KOPT-K1 (cell line): ENCODE results near the gene PLXNA1.

ENCODE experiments used
- H3K27ac ChIP-seq: fragments of 200-600 bp; sonication (generic); 2 replicates; pipeline ENCODE4 v1.5.1; 2016; ENCODE audit warnings: antibody characterized with exemption, mild to moderate bottlenecking, low read depth, low read length; ENCODE audit not compliant: poor library complexity, severe bottlenecking
- H3K36me3 ChIP-seq: fragments of 200-600 bp; sonication (generic); 2 replicates; pipeline ENCODE4 v1.5.1; 2017; ENCODE audit warnings: antibody characterized with exemption, mild to moderate bottlenecking, low read length, moderate library complexity; ENCODE audit not compliant: insufficient read depth
- H3K9me3 ChIP-seq: fragments of 200-600 bp; sonication (generic); 2 replicates; pipeline ENCODE4 v1.5.1; 2017; ENCODE audit warnings: antibody characterized with exemption, low read length, mild to moderate bottlenecking; ENCODE audit not compliant: insufficient read depth, poor library complexity, severe bottlenecking

PLXNA1 gene

DNA sequence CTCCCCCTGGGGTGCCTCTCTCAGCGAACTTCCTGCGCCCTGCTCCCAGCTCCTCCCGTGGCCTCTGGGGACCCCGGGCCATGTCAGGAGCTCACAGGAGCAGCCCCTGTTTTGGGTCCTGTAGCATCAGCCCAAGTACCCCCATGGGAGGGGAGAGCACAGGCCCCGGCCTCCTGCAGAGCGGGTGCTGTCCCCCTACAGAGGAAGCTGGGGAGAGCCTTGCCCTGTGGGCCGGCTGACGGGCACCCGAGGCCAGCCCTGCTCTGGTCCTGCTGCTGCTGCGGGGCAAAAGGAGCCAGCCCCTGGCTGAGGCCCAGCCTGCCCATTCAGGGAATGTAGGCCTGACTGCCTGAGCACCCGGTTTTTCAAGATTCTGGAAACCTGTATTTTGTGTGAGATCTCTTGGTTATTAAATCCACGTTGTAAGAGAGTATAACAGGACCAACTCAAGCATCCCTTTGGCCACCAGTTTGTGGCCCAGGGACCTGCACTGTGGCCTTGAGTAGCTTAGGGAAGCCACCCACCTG, 12.4 kb downstream of the PLXNA1 start:
- no peak overlapping the region for H3K27ac ChIP-seq
- peaks cover 7% of the 10 kb centered on the region; the same call in 1 of the 2 replicates for H3K36me3 ChIP-seq
- no peaks in the 10 kb centered on the region for H3K9me3 ChIP-seq

- no peak overlapping the region for H3K27ac ChIP-seq
- no peaks in the 10 kb centered on the region; the same call in 1 of the 2 replicates for H3K36me3 ChIP-seq
- no peaks in the 10 kb centered on the region for H3K9me3 ChIP-seq
Observed at GRCh38 chr3:126995926-126996512, 13.1 kb downstream of the PLXNA1 start.

DNA sequence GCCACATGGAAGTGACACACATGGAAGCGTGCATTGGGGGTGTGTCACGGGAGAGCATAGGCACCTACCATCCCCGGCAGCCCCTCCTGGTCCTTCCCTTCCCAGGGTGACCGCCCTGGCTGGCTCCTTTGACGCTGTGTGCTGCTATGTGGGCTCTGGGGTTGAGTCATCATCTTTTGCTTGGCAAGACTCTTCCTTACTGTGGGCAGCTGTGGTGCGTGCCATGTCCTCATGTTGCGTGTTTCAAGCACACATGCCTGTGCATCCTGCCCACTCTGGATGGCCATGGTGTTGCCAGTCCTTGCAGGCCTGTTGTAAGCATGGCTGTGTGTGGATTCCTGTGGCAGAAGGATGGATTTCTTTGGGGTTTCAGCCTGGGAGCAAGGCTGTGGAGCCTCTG, 14.0 kb downstream of the PLXNA1 start:
- H3K36me3 ChIP-seq, result no peaks in the 10 kb centered on the region; the same call in 1 of the 2 replicates
- H3K9me3 ChIP-seq, result no peaks in the 10 kb centered on the region
- H3K27ac ChIP-seq, result no peak overlapping the region

DNA sequence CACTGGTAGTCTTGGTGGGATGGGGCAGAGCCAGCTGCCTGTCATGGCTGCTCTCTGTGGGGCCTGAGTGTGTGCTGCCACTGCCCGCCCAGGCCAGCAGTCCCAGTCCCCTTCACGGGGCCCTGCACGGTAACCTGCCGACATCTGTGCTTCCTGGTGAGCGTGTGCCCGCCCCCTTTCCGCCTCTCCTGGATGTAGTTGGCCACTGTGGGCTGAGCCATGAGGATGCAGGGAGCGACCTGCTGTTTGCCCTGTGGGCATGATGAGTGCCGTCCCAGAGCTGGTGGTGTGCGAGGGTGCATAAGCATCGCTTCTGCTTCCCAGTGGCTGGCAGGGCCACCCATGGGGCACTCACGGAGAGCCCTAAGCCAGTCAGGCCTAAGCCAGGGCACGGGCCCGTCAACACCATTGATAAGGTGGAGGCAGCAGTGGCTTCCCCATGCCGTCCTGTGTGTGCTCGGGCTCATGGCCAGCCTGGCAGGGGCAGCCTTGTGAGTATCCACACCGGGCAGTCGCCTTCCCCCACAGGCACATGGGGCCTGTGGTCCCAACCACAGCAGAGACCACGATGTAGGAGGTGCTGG, 14.6 kb downstream of the PLXNA1 start:
- Histone ChIP-seq H3K27ac (no peak overlapping the region), H3K36me3 (no peaks in the 10 kb centered on the region; the same call in 1 of the 2 replicates), H3K9me3 (no peaks in the 10 kb centered on the region)

DNA sequence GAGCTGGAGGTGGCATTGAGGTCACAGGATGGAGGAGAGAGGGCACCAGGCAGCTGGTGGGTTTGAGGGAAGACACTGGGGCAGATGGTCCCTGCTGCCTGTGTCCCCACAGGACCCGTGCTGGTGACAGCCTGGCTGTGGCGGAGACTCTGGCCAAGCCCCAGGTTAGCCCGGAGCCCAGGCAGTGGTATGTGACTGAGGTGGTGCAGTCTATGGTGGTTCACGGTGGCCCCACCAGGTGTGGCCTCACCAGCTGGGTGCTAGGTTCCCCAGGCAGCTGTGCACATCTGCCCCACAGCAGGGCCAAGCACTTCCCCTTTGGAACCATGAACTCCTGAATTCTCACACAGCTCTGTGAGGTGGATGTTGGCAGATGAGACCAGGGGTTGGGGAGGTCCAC, 15.4 kb downstream of the PLXNA1 start:
- Histone ChIP-seq H3K9me3 (no peaks in the 10 kb centered on the region), H3K36me3 (no peaks in the 10 kb centered on the region; the same call in 1 of the 2 replicates), H3K27ac (no peak overlapping the region)

DNA sequence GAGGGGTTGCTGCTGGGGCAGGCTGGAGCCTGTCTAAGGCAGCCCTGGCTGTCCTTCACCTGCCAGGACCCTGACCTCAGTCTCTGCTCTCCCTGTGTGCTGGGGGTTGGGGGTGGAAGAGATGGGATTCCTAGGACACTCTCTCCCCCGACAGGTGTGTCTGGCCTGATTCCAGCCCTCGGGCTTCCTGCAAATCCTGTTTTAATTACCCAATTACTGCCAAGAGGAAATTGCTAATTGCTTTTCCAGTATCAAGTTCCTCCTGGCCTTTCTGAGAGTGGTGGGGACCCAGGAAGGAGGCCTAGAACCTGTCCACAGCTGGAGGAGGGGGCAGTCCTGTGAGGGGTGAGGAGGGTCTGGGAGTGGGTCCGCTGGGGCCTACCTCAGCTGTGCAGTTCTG, 15.8 kb downstream of the PLXNA1 start:
- H3K27ac ChIP-seq, result no peak overlapping the region
- no peaks in the 10 kb centered on the region; the same call in 1 of the 2 replicates for H3K36me3 ChIP-seq

GRCh38 chr3:126999383-126999782, 16.5 kb downstream of the PLXNA1 start:
- no peaks in the 10 kb centered on the region for H3K9me3 ChIP-seq
- H3K36me3 ChIP-seq, result no peaks in the 10 kb centered on the region
- no peak overlapping the region for H3K27ac ChIP-seq

More for the DNA sequence above, 15.8 kb downstream of the PLXNA1 start:
- no peaks in the 10 kb centered on the region for H3K9me3 ChIP-seq

DNA sequence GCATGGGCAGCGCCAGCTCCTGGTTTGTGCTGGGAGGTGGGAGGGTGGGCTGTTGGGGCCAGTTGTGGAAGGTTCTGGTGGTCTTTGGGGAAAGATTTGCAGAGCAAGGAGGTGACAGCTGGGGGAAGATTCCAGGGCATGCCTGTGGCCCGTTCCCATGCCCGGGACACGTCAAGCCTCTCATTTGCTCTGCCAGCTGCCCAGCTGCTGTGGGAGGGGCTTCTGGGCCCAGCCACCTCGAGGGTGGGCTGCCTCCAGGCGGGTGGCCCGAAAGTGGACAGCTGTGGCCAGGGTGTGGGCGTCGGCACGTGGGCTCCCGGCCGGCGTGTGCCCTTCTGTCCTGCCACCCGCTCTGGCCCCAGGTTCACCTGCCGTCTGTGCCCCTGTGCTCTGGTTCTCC, 17.2 kb downstream of the PLXNA1 start:
- Histone ChIP-seq H3K27ac (no peak overlapping the region), H3K36me3 (no peaks in the 10 kb centered on the region), H3K9me3 (no peaks in the 10 kb centered on the region)

DNA sequence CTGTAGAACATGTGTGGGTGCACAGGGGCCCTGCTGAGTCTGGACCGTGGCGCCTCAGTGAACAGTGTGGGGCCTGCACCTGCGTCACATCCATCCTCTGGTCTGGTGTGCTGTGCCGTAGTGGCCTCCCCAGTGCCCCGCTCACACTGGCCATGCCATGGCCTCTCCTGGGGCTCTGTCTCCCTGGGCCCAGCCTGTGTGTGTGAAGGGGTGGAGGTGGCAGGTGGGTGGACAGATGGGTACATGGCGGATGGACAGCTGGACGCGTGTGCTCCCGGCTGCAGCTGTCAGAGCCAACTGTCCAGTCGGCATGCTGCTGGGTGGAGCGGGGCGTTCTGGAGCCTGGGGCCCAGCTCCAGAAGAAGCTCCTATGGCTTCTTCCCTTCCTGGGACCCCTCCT, 17.8 kb downstream of the PLXNA1 start:
- Histone ChIP-seq H3K27ac (no peak overlapping the region), H3K36me3 (no peaks in the 10 kb centered on the region), H3K9me3 (no peaks in the 10 kb centered on the region)

DNA sequence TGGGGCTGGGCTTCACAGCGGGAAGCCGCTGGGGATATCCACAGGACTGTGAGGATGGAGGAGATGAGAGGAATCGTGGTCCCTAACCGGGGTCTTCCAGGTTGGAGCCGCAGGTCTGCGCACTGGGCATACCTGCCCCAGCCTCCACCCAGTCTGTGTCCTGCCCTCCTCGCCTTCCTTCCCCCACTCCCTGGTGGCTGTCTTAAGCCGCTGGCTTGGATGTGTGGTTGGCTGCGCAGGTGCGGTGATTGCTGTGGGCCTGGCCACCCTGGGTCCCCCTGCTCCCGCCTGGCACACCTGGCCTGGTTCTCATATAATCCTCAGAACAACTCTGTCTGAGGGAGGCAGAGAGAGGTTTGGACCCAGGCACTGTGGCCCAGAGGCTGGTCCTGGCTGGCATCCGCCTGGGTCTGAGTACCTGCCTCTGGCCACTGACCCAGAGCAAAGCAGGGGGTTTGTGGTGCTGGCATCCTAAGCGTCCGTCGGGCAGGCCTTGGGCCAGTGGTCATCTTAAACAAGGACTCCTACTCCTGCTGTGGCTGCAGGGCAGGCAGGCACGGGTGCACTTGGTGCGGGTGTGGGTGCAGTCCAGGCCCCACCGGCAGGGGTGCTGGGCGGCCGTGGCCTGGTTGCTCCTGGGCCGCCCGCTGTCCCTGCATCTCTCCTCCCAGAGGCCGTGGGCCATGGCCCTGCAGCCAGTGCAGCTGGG, 18.7 kb downstream of the PLXNA1 start:
- Histone ChIP-seq H3K36me3 (no peaks in the 10 kb centered on the region), H3K27ac (no peak overlapping the region), H3K9me3 (no peaks in the 10 kb centered on the region)

DNA sequence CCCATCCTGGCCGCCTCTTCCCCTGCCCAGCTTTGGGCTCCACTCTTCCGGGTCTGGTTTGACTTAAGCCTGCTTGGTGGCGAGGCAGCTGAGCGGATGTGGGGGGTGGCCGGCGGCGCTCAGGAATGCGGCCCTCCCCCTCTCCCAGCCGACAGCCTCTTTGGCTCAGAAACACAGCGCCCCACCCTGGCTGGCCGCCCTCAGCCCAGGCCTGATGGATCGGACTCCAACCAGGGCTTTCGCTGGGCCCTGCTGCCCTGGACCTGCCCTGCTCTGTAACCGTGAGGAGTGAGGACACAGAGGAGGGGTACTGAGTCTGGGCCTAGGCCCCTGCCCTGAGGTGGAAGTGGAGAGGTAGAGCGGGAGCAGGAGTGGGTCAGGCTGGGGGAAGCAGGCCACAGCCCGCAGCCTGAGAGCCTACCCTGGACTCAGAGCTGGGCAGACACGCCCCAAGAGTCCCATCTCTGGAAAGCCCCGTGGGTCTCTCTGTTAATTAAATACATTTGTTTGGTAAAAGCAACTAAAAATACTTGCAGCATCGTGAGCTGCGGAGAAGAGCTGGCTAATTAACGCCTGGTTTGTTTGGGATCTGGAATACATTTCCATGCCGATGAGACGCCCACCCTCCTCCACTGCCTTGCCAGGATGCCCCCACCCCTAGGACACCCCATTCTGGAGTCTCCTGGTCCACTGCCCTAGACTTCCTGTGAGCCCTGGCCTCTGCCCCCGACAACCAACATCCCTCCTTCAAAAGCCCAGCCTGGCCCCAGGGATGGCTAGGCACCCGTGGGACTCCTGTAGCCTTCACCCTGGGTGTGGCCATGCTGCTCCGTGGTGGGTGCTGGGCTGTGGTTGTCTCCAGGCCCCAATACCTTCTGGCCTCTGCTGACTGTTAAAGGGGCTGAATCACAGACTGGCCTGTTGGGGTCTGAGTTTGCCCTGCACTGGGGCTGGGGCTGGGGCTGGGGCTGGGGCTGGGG, 19.6 kb downstream of the PLXNA1 start:
- no peak overlapping the region for H3K27ac ChIP-seq
- no peaks in the 10 kb centered on the region for H3K36me3 ChIP-seq

GRCh38 chr3:127003175-127003555, 20.2 kb downstream of the PLXNA1 start:
- Histone ChIP-seq H3K36me3 (no peaks in the 10 kb centered on the region; the same call in 1 of the 2 replicates), H3K27ac (no peak overlapping the region), H3K9me3 (no peaks in the 10 kb centered on the region)

More for the DNA sequence above, 19.6 kb downstream of the PLXNA1 start:
- H3K9me3 ChIP-seq, result no peaks in the 10 kb centered on the region

DNA sequence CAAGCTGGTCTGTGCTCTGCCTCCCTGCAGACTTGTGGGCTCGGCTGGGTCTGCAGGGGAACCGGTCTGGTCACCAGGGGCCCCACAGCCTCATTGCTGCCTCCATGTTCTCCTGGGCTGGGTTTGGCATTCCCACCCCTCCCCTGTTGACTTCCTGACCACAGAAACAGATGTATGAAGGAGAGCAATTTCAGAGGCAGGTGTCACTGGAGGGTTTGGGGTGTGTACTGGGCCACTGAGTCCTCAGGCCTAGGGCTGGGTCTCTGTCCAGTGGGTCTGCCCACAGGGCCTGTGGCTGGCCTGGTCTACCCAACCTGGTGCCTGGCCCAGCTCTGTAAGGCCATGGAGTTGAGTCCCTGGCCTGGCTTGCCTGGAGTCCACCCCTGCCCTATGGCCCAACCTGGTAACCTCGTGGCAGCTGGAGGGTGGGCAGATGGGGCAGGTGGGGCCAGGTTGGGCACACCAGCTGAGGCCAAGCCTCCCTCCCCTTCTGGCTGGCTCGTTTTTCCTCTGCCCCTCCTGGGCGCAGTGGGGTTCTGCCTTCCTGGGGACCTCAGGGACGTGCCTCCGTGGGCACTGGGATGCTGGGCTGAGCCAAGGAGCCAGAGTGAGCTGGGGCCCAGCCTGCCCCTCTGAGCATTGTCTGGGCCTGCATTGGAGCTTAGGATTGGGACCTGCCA, 20.8 kb downstream of the PLXNA1 start:
- H3K9me3 ChIP-seq, result no peaks in the 10 kb centered on the region
- H3K36me3 ChIP-seq, result no peaks in the 10 kb centered on the region; the same call in 1 of the 2 replicates
- no peak overlapping the region for H3K27ac ChIP-seq
